Hepatocyte (in vitro differentiated cells): ENCODE results near the gene ROR2. TPM values are rescaled to one million over a fixed set of nuclear protein-coding genes. Genes with fewer than 3 reads are reported as not detected.

Experiments used
- DNase-seq: peaks from one replicate; pipeline ENCODE4 v3.0.0-alpha.2; 2016; ENCODE audit warnings: low spot score
- H2AFZ ChIP-seq: fragments of 200-600 bp; sonication (generic); 2 replicates; pipeline ENCODE4 v1.6.0; 2016; ENCODE audit warnings: antibody characterized with exemption, mild to moderate bottlenecking
- H3K27ac ChIP-seq: fragments of 200-600 bp; sonication (generic); 2 replicates; pipeline ENCODE4 v1.5.1; 2016; ENCODE audit warnings: mild to moderate bottlenecking
- H3K27me3 ChIP-seq: fragments of 200-600 bp; sonication (generic); 2 replicates; pipeline ENCODE4 v1.6.1; 2016
- H3K36me3 ChIP-seq: fragments of 200-600 bp; sonication (generic); replicated peaks from 2 replicates; pipeline ENCODE4 v1.5.1; 2016; ENCODE audit warnings: low read depth; ENCODE audit not compliant: insufficient read depth
- H3K4me1 ChIP-seq: fragments of 200-600 bp; sonication (generic); 2 replicates; pipeline ENCODE4 v1.5.1; 2016; ENCODE audit warnings: mild to moderate bottlenecking, moderate library complexity; ENCODE audit not compliant: insufficient read depth
- H3K4me2 ChIP-seq: fragments of 200-600 bp; sonication (generic); 2 replicates; pipeline ENCODE4 v1.6.0; 2016
- H3K4me3 ChIP-seq: fragments of 200-600 bp; sonication (generic); 2 replicates; pipeline ENCODE4 v1.5.1; 2016; ENCODE audit warnings: mild to moderate bottlenecking
- H3K79me2 ChIP-seq: fragments of 200-600 bp; sonication (generic); 2 replicates; pipeline ENCODE4 v1.6.0; 2017; ENCODE audit warnings: mild to moderate bottlenecking
- H3K9me2 ChIP-seq: fragments of 200-600 bp; sonication (generic); replicated peaks from 2 replicates; pipeline ENCODE4 v1.6.0; 2017; ENCODE audit warnings: mild to moderate bottlenecking; ENCODE audit not compliant: insufficient read depth
- H3K9me3 ChIP-seq: fragments of 200-600 bp; sonication (generic); 2 replicates; pipeline ENCODE4 v1.5.1; 2016; ENCODE audit warnings: low read depth, mild to moderate bottlenecking
- H4K20me1 ChIP-seq: fragments of 200-600 bp; sonication (generic); 2 replicates; pipeline ENCODE4 v1.6.0; 2016; ENCODE audit warnings: mild to moderate bottlenecking; ENCODE audit not compliant: insufficient read depth, poor library complexity, severe bottlenecking
- EZH2 ChIP-seq: fragments of 200-600 bp; sonication (generic); IDR thresholded peaks from 2 replicates; pipeline ENCODE4 v1.6.1; 2016; ENCODE audit warnings: antibody characterized with exemption, mild to moderate bottlenecking, borderline replicate concordance
- EZH2phosphoT487 ChIP-seq: fragments of 200-600 bp; sonication (generic); IDR thresholded peaks from one replicate; pipeline ENCODE4 v1.6.1; 2018; ENCODE audit warnings: antibody characterized with exemption, mild to moderate bottlenecking, low read depth, moderate library complexity; ENCODE audit not compliant: unreplicated experiment, severe bottlenecking
- WGBS: methylation state at CpG from one replicate; pipeline ENCODE4 v1.1.6; 2016; ENCODE audit warnings: low lambda C conversion rate; ENCODE audit errors: missing lambda C conversion rate; 5-methylcytosine and 5-hydroxymethylcytosine counted together
- polyA plus RNA-seq: library from polyadenylated mRNA; unstranded; fragments of >200 nt; fragmentation: Nextera tagmentation; extraction: Ambion mirVana; gene quantifications from 2 replicates; pipeline ENCODE4 v1.2.1, GENCODE V29; 2016
- total RNA-seq: library from RNA; depleted of rRNA; stranded (reverse); fragments of >200 nt; gene quantifications from 2 replicates; pipeline ENCODE4 v1.2.3, GENCODE V29; 2014
- TF ChIP-seq, protein P1 (sequence below): fragments of 200-600 bp; sonication (generic); IDR thresholded peaks from 2 replicates; pipeline ENCODE4 v1.5.1; 2016; ENCODE audit warnings: antibody characterized with exemption, mild to moderate bottlenecking; ENCODE audit not compliant: poor library complexity

Gene ROR2
- total and polyA plus RNA-seq, 2 experiments from 2014 or later: 25.6 to 29.5 TPM

DNA sequence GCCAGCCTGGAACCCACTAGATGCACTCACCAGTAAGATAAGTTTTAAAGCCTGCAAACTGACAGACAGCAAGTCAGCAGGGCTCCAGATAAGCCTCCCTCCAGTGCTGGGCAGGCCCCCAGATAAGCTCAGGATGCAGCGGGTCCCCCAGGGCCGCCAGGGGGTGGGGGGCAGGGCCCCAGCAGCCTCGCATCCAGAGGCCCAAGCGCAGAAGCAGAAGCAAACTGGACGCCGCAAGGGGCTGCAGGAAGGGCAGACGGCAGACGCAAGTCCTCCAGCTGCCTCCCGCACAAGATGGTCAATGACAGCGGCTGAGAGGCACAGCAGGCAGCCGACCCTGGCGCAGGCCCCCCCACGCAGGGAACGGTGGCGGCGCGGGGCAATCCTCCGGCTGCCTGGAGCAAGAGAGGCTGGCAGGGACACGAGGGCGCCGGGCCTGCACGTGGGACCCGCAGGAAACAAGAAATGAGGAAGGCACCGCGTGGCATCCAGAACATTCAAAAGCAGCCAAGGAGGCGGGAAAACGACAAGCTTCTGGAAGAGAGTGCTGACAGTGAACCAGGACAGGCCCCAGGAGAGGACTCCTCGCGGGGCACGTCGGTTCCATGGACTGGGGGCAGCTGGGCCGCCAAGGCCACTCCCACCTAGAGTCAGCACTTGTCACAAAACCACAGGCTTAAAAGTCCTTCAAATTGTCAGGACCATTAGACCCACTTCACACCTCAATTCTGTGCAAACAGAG is 49.8 kb downstream of the ROR2 start:
- peaks cover 4% of the 10 kb centered on the region for H4K20me1 ChIP-seq
- no peaks in the 10 kb centered on the region for H3K9me2 ChIP-seq
- DNase-seq: peak; percentile 52
- TF ChIP-seq EZH2 (no peak), EZH2phosphoT487 (no peak)
- TF ChIP-seq, protein P1, sequence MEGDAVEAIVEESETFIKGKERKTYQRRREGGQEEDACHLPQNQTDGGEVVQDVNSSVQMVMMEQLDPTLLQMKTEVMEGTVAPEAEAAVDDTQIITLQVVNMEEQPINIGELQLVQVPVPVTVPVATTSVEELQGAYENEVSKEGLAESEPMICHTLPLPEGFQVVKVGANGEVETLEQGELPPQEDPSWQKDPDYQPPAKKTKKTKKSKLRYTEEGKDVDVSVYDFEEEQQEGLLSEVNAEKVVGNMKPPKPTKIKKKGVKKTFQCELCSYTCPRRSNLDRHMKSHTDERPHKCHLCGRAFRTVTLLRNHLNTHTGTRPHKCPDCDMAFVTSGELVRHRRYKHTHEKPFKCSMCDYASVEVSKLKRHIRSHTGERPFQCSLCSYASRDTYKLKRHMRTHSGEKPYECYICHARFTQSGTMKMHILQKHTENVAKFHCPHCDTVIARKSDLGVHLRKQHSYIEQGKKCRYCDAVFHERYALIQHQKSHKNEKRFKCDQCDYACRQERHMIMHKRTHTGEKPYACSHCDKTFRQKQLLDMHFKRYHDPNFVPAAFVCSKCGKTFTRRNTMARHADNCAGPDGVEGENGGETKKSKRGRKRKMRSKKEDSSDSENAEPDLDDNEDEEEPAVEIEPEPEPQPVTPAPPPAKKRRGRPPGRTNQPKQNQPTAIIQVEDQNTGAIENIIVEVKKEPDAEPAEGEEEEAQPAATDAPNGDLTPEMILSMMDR: no peak
- H3K36me3 ChIP-seq: no peaks in the 10 kb centered on the region
- 24% methylated on average over 32 of the region's 32 CpGs for WGBS
- H3K27ac ChIP-seq: peak overlapping the region; percentile 81
- peak overlapping the region; percentile 69 for H3K4me2 ChIP-seq
- H3K79me2 ChIP-seq: peaks cover 52% of the 10 kb centered on the region
- no peaks in the 10 kb centered on the region for H3K9me3 ChIP-seq
- no peak overlapping the region for H3K4me3 ChIP-seq
- no peak overlapping the region for H2AFZ ChIP-seq
- H3K4me1 ChIP-seq: peaks cover 91% of the 10 kb centered on the region
- H3K27me3 ChIP-seq: no peaks in the 10 kb centered on the region

DNA sequence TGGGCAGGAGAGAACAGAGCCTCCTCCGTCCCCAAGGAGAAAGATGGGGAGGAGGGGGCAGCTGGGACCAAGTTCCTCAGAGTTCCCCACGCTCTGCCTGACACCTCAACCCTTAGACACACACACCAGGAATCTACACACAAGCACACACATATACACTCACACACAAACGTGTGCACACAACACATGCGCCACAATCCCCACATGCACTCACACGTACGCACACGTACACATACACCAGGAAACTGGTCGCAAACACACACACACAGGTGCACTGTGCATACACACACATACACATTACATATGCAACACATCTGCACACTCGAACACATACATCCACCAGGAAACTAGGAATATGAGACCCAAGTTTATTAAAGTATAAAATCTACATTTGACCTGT is 50.4 kb downstream of the ROR2 start:
- no peak overlapping the region for H3K4me3 ChIP-seq
- H3K4me1 ChIP-seq: peaks cover 91% of the 10 kb centered on the region
- peaks cover 52% of the 10 kb centered on the region for H3K79me2 ChIP-seq
- TF ChIP-seq, protein P1: no peak
- TF ChIP-seq EZH2: no peak
- no peak for TF ChIP-seq EZH2phosphoT487
- H3K27ac ChIP-seq: peak overlapping the region; percentile 81
- H3K9me2 ChIP-seq: no peaks in the 10 kb centered on the region
- H3K36me3 ChIP-seq: no peaks in the 10 kb centered on the region
- peaks cover 4% of the 10 kb centered on the region for H4K20me1 ChIP-seq
- H3K4me2 ChIP-seq: peak overlapping the region; percentile 69
- DNase-seq: no peak
- H3K9me3 ChIP-seq: no peaks in the 10 kb centered on the region
- no peak overlapping the region for H2AFZ ChIP-seq
- no peaks in the 10 kb centered on the region for H3K27me3 ChIP-seq
- 67% methylated on average over 9 of the region's 9 CpGs for WGBS

DNA sequence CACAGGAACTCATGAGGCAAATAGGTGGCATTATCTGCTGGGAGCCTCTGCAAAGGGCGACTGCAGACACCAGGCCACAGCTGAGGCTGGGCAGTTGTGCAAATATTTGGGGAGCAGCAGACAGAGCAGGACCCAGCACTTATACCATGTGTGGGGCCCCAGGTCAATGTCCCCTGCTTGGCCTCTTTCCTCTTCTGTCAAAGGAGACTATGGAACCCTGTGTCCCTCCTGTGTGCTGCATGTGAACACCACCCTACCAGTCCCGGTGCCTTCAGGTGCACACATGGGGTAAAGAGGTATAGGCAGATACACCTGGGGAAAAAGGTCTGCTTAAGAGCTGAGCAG is 50.8 kb downstream of the ROR2 start:
- 65% methylated on average over 2 of the region's 2 CpGs for WGBS
- TF ChIP-seq EZH2 (no peak), EZH2phosphoT487 (no peak)
- TF ChIP-seq, protein P1: no peak
- peak overlapping the region; percentile 81 for H3K27ac ChIP-seq
- no peaks in the 10 kb centered on the region for H3K9me2 ChIP-seq
- H3K79me2 ChIP-seq: peaks cover 52% of the 10 kb centered on the region
- no peak overlapping the region for H3K4me3 ChIP-seq
- peak overlapping the region; percentile 69 for H3K4me2 ChIP-seq
- no peak for DNase-seq
- peaks cover 4% of the 10 kb centered on the region for H4K20me1 ChIP-seq
- no peak overlapping the region for H2AFZ ChIP-seq
- H3K27me3 ChIP-seq: no peaks in the 10 kb centered on the region
- no peaks in the 10 kb centered on the region for H3K36me3 ChIP-seq
- no peaks in the 10 kb centered on the region for H3K9me3 ChIP-seq
- peaks cover 88% of the 10 kb centered on the region for H3K4me1 ChIP-seq
